ENCODE data around the gene SRGN.

Gene SRGN

GRCh38 chr10:69069090-69070042, 18.5 kb upstream of the SRGN start:
- Mint-ChIP-seq H3K27me3 (ENCODE audit: low read depth) (no peaks in the 10 kb centered on the region), H3K4me3 (no peak overlapping the region), H3K4me1 (ENCODE audit: low read depth) (peaks cover 27% of the 10 kb centered on the region), H3K36me3 (ENCODE audit: low read depth) (peaks cover 4% of the 10 kb centered on the region), H3K9me3 (no peaks in the 10 kb centered on the region), H3K27ac (no peak overlapping the region)
- DNase-seq (ENCODE audit: low spot score) = no peak

GRCh38 chr10:69070951-69071350, 17.0 kb upstream of the SRGN start:
- Mint-ChIP-seq H3K27ac (no peak overlapping the region), H3K4me3 (no peak overlapping the region), H3K27me3 (ENCODE audit: low read depth) (no peaks in the 10 kb centered on the region), H3K36me3 (ENCODE audit: low read depth) (peaks cover 4% of the 10 kb centered on the region), H3K4me1 (ENCODE audit: low read depth) (peaks cover 21% of the 10 kb centered on the region), H3K9me3 (no peaks in the 10 kb centered on the region)
- no peak for DNase-seq (ENCODE audit: low spot score)

GRCh38 chr10:69071610-69072009, 16.3 kb upstream of the SRGN start:
- Mint-ChIP-seq H3K4me1 (ENCODE audit: low read depth) (peaks cover 15% of the 10 kb centered on the region), H3K27me3 (ENCODE audit: low read depth) (no peaks in the 10 kb centered on the region), H3K4me3 (no peak overlapping the region), H3K9me3 (no peaks in the 10 kb centered on the region), H3K36me3 (ENCODE audit: low read depth) (no peaks in the 10 kb centered on the region), H3K27ac (no peak overlapping the region)
- no peak for DNase-seq (ENCODE audit: low spot score)

- Mint-ChIP-seq H3K9me3 (no peaks in the 10 kb centered on the region), H3K4me1 (ENCODE audit: low read depth) (peaks cover 15% of the 10 kb centered on the region), H3K36me3 (ENCODE audit: low read depth) (no peaks in the 10 kb centered on the region), H3K27me3 (ENCODE audit: low read depth) (no peaks in the 10 kb centered on the region), H3K27ac (no peak overlapping the region), H3K4me3 (no peak overlapping the region)
- no peak for DNase-seq (ENCODE audit: low spot score)
Measured at GRCh38 chr10:69073026-69073425, 14.9 kb upstream of the SRGN start.

- Mint-ChIP-seq H3K4me1 (ENCODE audit: low read depth) (peaks cover 15% of the 10 kb centered on the region), H3K36me3 (ENCODE audit: low read depth) (no peaks in the 10 kb centered on the region), H3K4me3 (no peak overlapping the region), H3K27me3 (ENCODE audit: low read depth) (no peaks in the 10 kb centered on the region), H3K9me3 (no peaks in the 10 kb centered on the region), H3K27ac (peak overlapping the region; percentile 0)
- no peak for DNase-seq (ENCODE audit: low spot score)
Measured at GRCh38 chr10:69073736-69074364, 14.1 kb upstream of the SRGN start.

- no peak for DNase-seq (ENCODE audit: low spot score)
- H3K4me3 Mint-ChIP-seq = no peak overlapping the region
- H3K27ac Mint-ChIP-seq = no peak overlapping the region
- peaks cover 15% of the 10 kb centered on the region for H3K4me1 Mint-ChIP-seq (ENCODE audit: low read depth)
- H3K27me3 Mint-ChIP-seq (ENCODE audit: low read depth) = no peaks in the 10 kb centered on the region
- H3K9me3 Mint-ChIP-seq = no peaks in the 10 kb centered on the region
- H3K36me3 Mint-ChIP-seq (ENCODE audit: low read depth) = no peaks in the 10 kb centered on the region
Measured at GRCh38 chr10:69074532-69074931, 13.4 kb upstream of the SRGN start.

GRCh38 chr10:69075431-69075830, 12.5 kb upstream of the SRGN start:
- H3K36me3 Mint-ChIP-seq (ENCODE audit: low read depth) = no peaks in the 10 kb centered on the region
- DNase-seq (ENCODE audit: low spot score) = no peak
- no peak overlapping the region for H3K4me3 Mint-ChIP-seq
- peaks cover under 1% of the 10 kb centered on the region for H3K27me3 Mint-ChIP-seq (ENCODE audit: low read depth)
- peaks cover 18% of the 10 kb centered on the region for H3K4me1 Mint-ChIP-seq (ENCODE audit: low read depth)
- H3K27ac Mint-ChIP-seq = no peak overlapping the region
- H3K9me3 Mint-ChIP-seq = no peaks in the 10 kb centered on the region

GRCh38 chr10:69078311-69078710, 9.6 kb upstream of the SRGN start:
- no peak overlapping the region for H3K27ac Mint-ChIP-seq
- no peak for DNase-seq (ENCODE audit: low spot score)
- H3K4me1 Mint-ChIP-seq (ENCODE audit: low read depth) = peaks cover 14% of the 10 kb centered on the region
- H3K27me3 Mint-ChIP-seq (ENCODE audit: low read depth) = peaks cover 2% of the 10 kb centered on the region
- H3K4me3 Mint-ChIP-seq = no peak overlapping the region
- no peaks in the 10 kb centered on the region for H3K9me3 Mint-ChIP-seq
- no peaks in the 10 kb centered on the region for H3K36me3 Mint-ChIP-seq (ENCODE audit: low read depth)

- Mint-ChIP-seq H3K27ac (peak overlapping the region; percentile 27), H3K36me3 (ENCODE audit: low read depth) (no peaks in the 10 kb centered on the region), H3K27me3 (ENCODE audit: low read depth) (peaks cover 2% of the 10 kb centered on the region), H3K4me1 (ENCODE audit: low read depth) (peaks cover 10% of the 10 kb centered on the region), H3K9me3 (no peaks in the 10 kb centered on the region), H3K4me3 (no peak overlapping the region)
- DNase-seq (ENCODE audit: low spot score) = no peak
Measured at GRCh38 chr10:69080226-69080625, 7.7 kb upstream of the SRGN start.

GRCh38 chr10:69086001-69086509, 1.8 kb upstream of the SRGN start:
- no peak for DNase-seq (ENCODE audit: low spot score)
- Mint-ChIP-seq H3K27me3 (ENCODE audit: low read depth) (no peaks in the 10 kb centered on the region), H3K9me3 (no peaks in the 10 kb centered on the region), H3K27ac (peak overlapping the region; percentile 93), H3K36me3 (ENCODE audit: low read depth) (peaks cover 15% of the 10 kb centered on the region), H3K4me1 (ENCODE audit: low read depth) (peaks cover 43% of the 10 kb centered on the region), H3K4me3 (peak overlapping the region; percentile 79)

- H3K9me3 Mint-ChIP-seq = no peaks in the 10 kb centered on the region
- H3K4me3 Mint-ChIP-seq = peak overlapping the region; percentile 94
- peaks cover 21% of the 10 kb centered on the region for H3K36me3 Mint-ChIP-seq (ENCODE audit: low read depth)
- no peak for DNase-seq (ENCODE audit: low spot score)
- no peaks in the 10 kb centered on the region for H3K27me3 Mint-ChIP-seq (ENCODE audit: low read depth)
- peaks cover 57% of the 10 kb centered on the region for H3K4me1 Mint-ChIP-seq (ENCODE audit: low read depth)
- peak overlapping the region; percentile 99 for H3K27ac Mint-ChIP-seq
Measured at GRCh38 chr10:69088471-69088769, 517 bp downstream of the SRGN start.

GRCh38 chr10:69088801-69089501, 1.0 kb downstream of the SRGN start:
- H3K27ac Mint-ChIP-seq = peak overlapping the region; percentile 99
- no peaks in the 10 kb centered on the region for H3K27me3 Mint-ChIP-seq (ENCODE audit: low read depth)
- peak overlapping the region; percentile 94 for H3K4me3 Mint-ChIP-seq
- H3K4me1 Mint-ChIP-seq (ENCODE audit: low read depth) = peaks cover 59% of the 10 kb centered on the region
- peaks cover 22% of the 10 kb centered on the region for H3K36me3 Mint-ChIP-seq (ENCODE audit: low read depth)
- no peaks in the 10 kb centered on the region for H3K9me3 Mint-ChIP-seq
- DNase-seq (ENCODE audit: low spot score) = peak; percentile 66

- Mint-ChIP-seq H3K27me3 (ENCODE audit: low read depth) (no peaks in the 10 kb centered on the region), H3K9me3 (no peaks in the 10 kb centered on the region), H3K36me3 (ENCODE audit: low read depth) (peaks cover 22% of the 10 kb centered on the region), H3K27ac (peak overlapping the region; percentile 99), H3K4me3 (peak overlapping the region; percentile 94), H3K4me1 (ENCODE audit: low read depth) (peaks cover 59% of the 10 kb centered on the region)
- peak; percentile 88 for DNase-seq (ENCODE audit: low spot score)
Measured at GRCh38 chr10:69089638-69090599, 2.0 kb downstream of the SRGN start.

All from T-helper 2 cell treated with Interferon-gamma antibody and Interleukin-4, amounts not matched to agents 5 μg/mL and 100 μg/mL, for 36 hours (primary cell).